Neural crest cell (in vitro differentiated cells): ENCODE results near the gene CDC42EP3. TPM values are rescaled to one million over a fixed set of nuclear protein-coding genes. Genes with fewer than 3 reads are reported as not detected.

Source experiments
- DNase-seq: peaks from one replicate; pipeline ENCODE4 v3.0.0; 2021; ENCODE audit warnings: low read depth, mixed read lengths, low spot score
- H3K27ac Mint-ChIP-seq: one replicate; pipeline ENCODE4 v1.8.0; 2021; ENCODE audit warnings: mild to moderate bottlenecking, mixed read lengths; ENCODE audit not compliant: unreplicated experiment
- H3K27me3 Mint-ChIP-seq: 2 replicates; pipeline ENCODE4 v1.8.0; 2021; ENCODE audit warnings: low read depth, mild to moderate bottlenecking, mixed read lengths
- H3K36me3 Mint-ChIP-seq: 2 replicates; pipeline ENCODE4 v1.8.0; 2021; ENCODE audit warnings: low read depth, mild to moderate bottlenecking, mixed read lengths
- H3K4me1 Mint-ChIP-seq: 2 replicates; pipeline ENCODE4 v1.8.0; 2021; ENCODE audit warnings: mixed read lengths
- H3K4me3 Mint-ChIP-seq: one replicate; pipeline ENCODE4 v1.8.0; 2021; ENCODE audit warnings: mild to moderate bottlenecking, mixed read lengths
- H3K9me3 Mint-ChIP-seq: 2 replicates; pipeline ENCODE4 v1.8.0; 2021; ENCODE audit warnings: mixed read lengths
- total RNA-seq: library from RNA; stranded (reverse); gene quantifications from 2 replicates; pipeline ENCODE4 v1.2.1, GENCODE V29; 2021
- TF ChIP-seq, protein P1 (sequence below): fragments of 200-600 bp; sonication (generic); conservative IDR thresholded peaks from 2 replicates; pipeline ENCODE4 v1.5.0; 2021; ENCODE audit warnings: antibody characterized with exemption, mild to moderate bottlenecking

CDC42EP3 gene
- total RNA-seq, 1 donor from 2014 or later = 15.7 TPM

DNA sequence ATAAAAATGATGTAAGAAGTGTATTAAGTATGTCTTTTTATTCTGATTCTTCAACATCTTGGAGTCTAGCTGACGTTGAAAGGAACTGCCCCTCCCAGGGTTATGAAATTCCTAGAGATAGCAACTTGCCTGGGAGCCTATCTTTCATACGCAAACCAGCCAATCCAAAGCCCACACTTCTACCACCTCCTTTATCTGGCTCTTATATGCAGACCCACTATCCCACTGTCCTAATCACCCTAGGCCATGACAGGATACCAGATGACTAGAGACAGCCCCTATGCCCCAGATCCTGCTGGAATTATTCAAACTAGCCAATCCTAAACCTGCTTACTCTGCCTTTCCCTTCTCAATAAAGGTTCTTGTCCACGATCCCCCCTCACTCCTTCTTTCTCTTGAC lies 11.8 kb upstream of the CDC42EP3 start:
- TF ChIP-seq, protein P1, sequence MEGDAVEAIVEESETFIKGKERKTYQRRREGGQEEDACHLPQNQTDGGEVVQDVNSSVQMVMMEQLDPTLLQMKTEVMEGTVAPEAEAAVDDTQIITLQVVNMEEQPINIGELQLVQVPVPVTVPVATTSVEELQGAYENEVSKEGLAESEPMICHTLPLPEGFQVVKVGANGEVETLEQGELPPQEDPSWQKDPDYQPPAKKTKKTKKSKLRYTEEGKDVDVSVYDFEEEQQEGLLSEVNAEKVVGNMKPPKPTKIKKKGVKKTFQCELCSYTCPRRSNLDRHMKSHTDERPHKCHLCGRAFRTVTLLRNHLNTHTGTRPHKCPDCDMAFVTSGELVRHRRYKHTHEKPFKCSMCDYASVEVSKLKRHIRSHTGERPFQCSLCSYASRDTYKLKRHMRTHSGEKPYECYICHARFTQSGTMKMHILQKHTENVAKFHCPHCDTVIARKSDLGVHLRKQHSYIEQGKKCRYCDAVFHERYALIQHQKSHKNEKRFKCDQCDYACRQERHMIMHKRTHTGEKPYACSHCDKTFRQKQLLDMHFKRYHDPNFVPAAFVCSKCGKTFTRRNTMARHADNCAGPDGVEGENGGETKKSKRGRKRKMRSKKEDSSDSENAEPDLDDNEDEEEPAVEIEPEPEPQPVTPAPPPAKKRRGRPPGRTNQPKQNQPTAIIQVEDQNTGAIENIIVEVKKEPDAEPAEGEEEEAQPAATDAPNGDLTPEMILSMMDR = no peak
- H3K27me3 Mint-ChIP-seq = no peaks in the 10 kb centered on the region
- H3K27ac Mint-ChIP-seq = no peak overlapping the region
- H3K4me3 Mint-ChIP-seq = no peak overlapping the region
- no peaks in the 10 kb centered on the region for H3K4me1 Mint-ChIP-seq
- no peaks in the 10 kb centered on the region for H3K36me3 Mint-ChIP-seq
- no peak for DNase-seq
- no peaks in the 10 kb centered on the region for H3K9me3 Mint-ChIP-seq

DNA sequence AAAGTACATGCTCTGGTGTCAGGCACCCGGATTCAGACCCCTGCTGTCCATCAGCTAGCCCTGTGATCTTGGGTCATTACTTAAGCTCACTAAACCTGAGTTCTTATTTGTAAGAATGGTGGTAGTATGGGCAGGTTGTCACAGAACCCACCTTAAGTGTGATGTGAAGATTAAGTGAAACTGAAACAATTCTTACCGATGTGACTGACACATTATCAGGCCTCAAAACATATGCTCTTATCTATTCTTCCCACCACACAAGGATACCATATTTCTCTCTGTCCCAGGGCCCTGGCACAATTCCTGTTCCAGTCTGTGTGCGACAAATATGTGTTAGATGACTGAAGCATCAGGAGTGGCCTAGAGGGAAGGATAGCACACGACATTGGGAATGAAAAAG lies 11.0 kb upstream of the CDC42EP3 start:
- H3K27me3 Mint-ChIP-seq = no peaks in the 10 kb centered on the region
- TF ChIP-seq, protein P1 = no peak
- H3K9me3 Mint-ChIP-seq = no peaks in the 10 kb centered on the region
- H3K4me1 Mint-ChIP-seq = no peaks in the 10 kb centered on the region
- no peak for DNase-seq
- H3K4me3 Mint-ChIP-seq = no peak overlapping the region
- no peak overlapping the region for H3K27ac Mint-ChIP-seq
- no peaks in the 10 kb centered on the region for H3K36me3 Mint-ChIP-seq

DNA sequence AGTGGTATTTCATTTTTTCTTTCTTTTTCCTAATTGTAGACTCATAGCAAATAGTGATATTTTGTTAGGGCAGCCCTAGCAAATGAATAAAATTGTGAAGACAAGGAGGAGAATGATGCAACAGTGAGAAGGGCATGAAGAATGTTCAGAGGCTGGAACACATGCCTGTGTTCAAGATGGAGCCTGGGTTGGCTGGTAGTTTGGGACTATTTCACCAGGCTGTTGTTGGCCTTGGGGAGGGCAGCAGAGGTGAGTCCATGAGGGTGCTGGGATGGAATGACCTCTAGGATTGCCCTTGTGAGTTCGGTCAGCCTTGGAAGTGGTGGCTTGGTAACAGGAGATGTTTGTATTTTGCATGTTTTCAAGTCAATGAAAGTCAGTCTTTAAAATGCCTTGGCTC lies 10.1 kb upstream of the CDC42EP3 start:
- H3K36me3 Mint-ChIP-seq = no peaks in the 10 kb centered on the region
- TF ChIP-seq, protein P1 = no peak
- no peak overlapping the region for H3K4me3 Mint-ChIP-seq
- no peak for DNase-seq
- no peaks in the 10 kb centered on the region for H3K9me3 Mint-ChIP-seq
- no peak overlapping the region for H3K27ac Mint-ChIP-seq
- H3K4me1 Mint-ChIP-seq = peaks cover under 1% of the 10 kb centered on the region
- no peaks in the 10 kb centered on the region for H3K27me3 Mint-ChIP-seq

DNA sequence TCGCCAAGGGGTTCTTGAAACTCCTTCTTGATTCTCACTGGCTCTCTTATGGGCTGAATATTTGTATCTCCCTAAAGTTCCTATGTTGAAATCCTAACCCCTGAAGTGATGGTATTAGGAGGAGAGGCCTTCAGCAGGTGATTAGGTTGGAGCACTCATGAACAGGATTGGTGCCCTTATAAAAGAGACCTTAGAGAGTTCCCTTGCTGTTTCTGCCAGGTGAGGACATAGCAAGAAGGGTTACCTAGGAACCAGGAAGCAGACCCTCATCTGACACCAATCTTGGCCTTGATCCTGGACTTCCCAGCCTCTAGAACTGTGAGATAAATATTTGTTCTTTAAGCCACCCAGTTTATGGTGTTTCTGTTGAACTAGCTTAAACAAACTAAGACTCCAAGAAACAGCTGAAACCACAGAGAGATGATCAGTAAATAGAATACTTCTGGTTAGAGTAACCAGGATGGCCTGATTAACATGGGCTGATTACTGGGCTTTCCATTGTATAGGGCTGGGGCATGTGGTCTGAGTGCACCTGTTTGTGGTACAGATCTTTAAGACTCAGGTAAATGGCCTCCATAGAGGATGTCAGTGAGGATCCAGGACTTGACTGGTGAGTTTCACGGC lies 7.7 kb upstream of the CDC42EP3 start:
- Mint-ChIP-seq H3K4me3 (no peak overlapping the region), H3K4me1 (peaks cover 5% of the 10 kb centered on the region), H3K36me3 (no peaks in the 10 kb centered on the region), H3K27ac (no peak overlapping the region), H3K9me3 (no peaks in the 10 kb centered on the region), H3K27me3 (no peaks in the 10 kb centered on the region)
- TF ChIP-seq, protein P1 = no peak
- no peak for DNase-seq

DNA sequence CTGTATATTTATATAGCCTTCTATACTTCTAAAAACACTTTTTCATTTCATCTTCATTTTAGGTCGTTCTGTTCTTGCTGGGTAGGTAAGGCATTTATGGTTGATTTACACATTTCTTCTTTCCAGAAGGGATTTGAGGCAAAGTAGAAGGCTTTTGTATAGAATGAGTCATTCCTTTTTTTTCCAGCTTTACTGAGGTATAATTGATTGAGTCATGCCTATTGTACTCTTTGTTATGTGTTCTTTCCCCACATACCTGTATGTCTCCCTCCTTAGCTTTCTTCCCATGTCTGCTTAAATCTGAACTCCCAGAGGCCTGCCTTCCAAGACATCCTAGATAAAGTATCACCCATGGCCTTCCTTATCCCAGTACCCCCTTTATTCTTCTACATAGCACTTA lies 4.8 kb upstream of the CDC42EP3 start:
- Mint-ChIP-seq H3K4me1 (peaks cover 10% of the 10 kb centered on the region), H3K27ac (no peak overlapping the region), H3K9me3 (no peaks in the 10 kb centered on the region), H3K27me3 (no peaks in the 10 kb centered on the region), H3K4me3 (no peak overlapping the region), H3K36me3 (no peaks in the 10 kb centered on the region)
- no peak for DNase-seq
- TF ChIP-seq, protein P1 = no peak
